ENCODE measurements around the gene FCRL5. TPM values are rescaled to one million over a fixed set of nuclear protein-coding genes. Genes with fewer than 3 reads are reported as not detected.

Gene FCRL5
- total and polyA plus RNA-seq, 12 donors, result 0.03 to 0.65 (median 0.13) TPM; not detected in 8

- Histone ChIP-seq H3K27ac (no peak overlapping the region), H3K36me3 (no peaks in the 10 kb centered on the region)
These were observed 74.3 kb downstream of the FCRL5 start for GRCh38 chr1:157478030-157478429.

GRCh38 chr1:157477419-157477818 is 74.9 kb downstream of the FCRL5 start:
- Histone ChIP-seq H3K27ac (no peak overlapping the region), H3K36me3 (no peaks in the 10 kb centered on the region), H3K9me3 (peaks cover 0 to 48% (median 8%) of the 10 kb centered on the region in 11 donors), H3K4me1 (no peaks in the 10 kb centered on the region), H3K27me3 (peaks cover 0 to 14% (median 2%) of the 10 kb centered on the region in 7 donors), H3K4me3 (no peak overlapping the region)
- TF ChIP-seq CTCF (IDR thresholded peaks at IDR 0.05), result no peak
- 85% methylated on average over 4 of the region's 4 CpGs for WGBS, 2 donors
- ATAC-seq, result no peak
- DNase-seq, result no peak
- intact Hi-C loops (cut with DNase I), result no loop called here

More at GRCh38 chr1:157478030-157478429, 74.3 kb downstream of the FCRL5 start:
- intact Hi-C loops (cut with DNase I), result no loop called here
- ATAC-seq (no peak), DNase-seq (no peak)
- H3K4me1 ChIP-seq, result no peaks in the 10 kb centered on the region
- TF ChIP-seq CTCF (IDR thresholded peaks at IDR 0.05), result no peak
- H3K9me3 ChIP-seq, result peaks cover 0 to 48% (median 8%) of the 10 kb centered on the region in 11 donors
- no peak overlapping the region for H3K4me3 ChIP-seq
- peaks cover 0 to 14% (median 2%) of the 10 kb centered on the region in 7 donors for H3K27me3 ChIP-seq

- WGBS, 2 donors, result 62 to 70% methylated on average over 3 of the region's 3 CpGs
- peaks cover 0 to 9% (median 0%) of the 10 kb centered on the region in 7 donors for H3K27me3 ChIP-seq
- ATAC-seq, result no peak
- H3K4me1 ChIP-seq, result no peaks in the 10 kb centered on the region
- no peak overlapping the region for H3K27ac ChIP-seq
- peaks cover 0 to 32% (median 6%) of the 10 kb centered on the region in 11 donors for H3K9me3 ChIP-seq
- intact Hi-C loops (cut with DNase I), result loop anchor here in 1 of 10 donors (5.0 kb wide), 1 partner anchor 44 kb away; no protein-coding TSS in a partner anchor
- H3K4me3 ChIP-seq, result no peak overlapping the region
- no peaks in the 10 kb centered on the region for H3K36me3 ChIP-seq
- TF ChIP-seq CTCF (IDR thresholded peaks at IDR 0.05), result no peak
- DNase-seq, result no peak
These were observed 79.4 kb downstream of the FCRL5 start for GRCh38 chr1:157472959-157473358.

GRCh38 chr1:157472056-157472701 is 80.1 kb downstream of the FCRL5 start:
- Histone ChIP-seq H3K27ac (no peak overlapping the region), H3K4me1 (no peaks in the 10 kb centered on the region), H3K4me3 (no peak overlapping the region), H3K36me3 (no peaks in the 10 kb centered on the region), H3K9me3 (peaks cover 0 to 25% (median 0%) of the 10 kb centered on the region in 11 donors), H3K27me3 (peaks cover 0 to 9% (median 0%) of the 10 kb centered on the region in 7 donors)
- no peak for TF ChIP-seq CTCF (IDR thresholded peaks at IDR 0.05)
- 27 to 38% methylated on average over 5 of the region's 5 CpGs for WGBS, 2 donors
- intact Hi-C loops (cut with DNase I), result loop anchor here in 1 of 10 donors (5.0 kb wide), 1 partner anchor 45 kb away; no protein-coding TSS in a partner anchor
- ATAC-seq (no peak), DNase-seq (no peak)
